OCI-LY3 (cell line): ENCODE data around the gene TGM3.

Experiments
- H2AFZ ChIP-seq: fragments of 200-600, 300-600 bp; shearing (Covaris generic); 2 replicates; pipeline ENCODE4 v1.6.0; 2014; ENCODE audit warnings: antibody characterized with exemption, low read depth, low read length
- H3K27ac ChIP-seq: fragments of 200-600, 300-600 bp; sonication (generic); 2 replicates; pipeline ENCODE4 v1.5.1; 2014; ENCODE audit warnings: mild to moderate bottlenecking, low read length, moderate library complexity, mixed read lengths
- H3K27me3 ChIP-seq: fragments of 200-600, 300-600 bp; sonication (generic); 2 replicates; pipeline ENCODE4 v1.6.1; 2014; ENCODE audit warnings: low read depth, low read length, mixed read lengths
- H3K36me3 ChIP-seq: fragments of 200-600, 300-600 bp; sonication (generic); replicated peaks from 2 replicates; pipeline ENCODE3; 2014; ENCODE audit warnings: low read depth, low read length, mixed read lengths
- H3K4me1 ChIP-seq: fragments of 300-600, 200-600 bp; sonication (generic); 2 replicates; pipeline ENCODE4 v1.6.1; 2014; ENCODE audit warnings: low read length, mixed read lengths
- H3K4me2 ChIP-seq: fragments of 200-600, 300-600 bp; sonication (generic); 2 replicates; pipeline ENCODE4 v1.6.1; 2014; ENCODE audit warnings: low read length, mixed read lengths
- H3K4me3 ChIP-seq: fragments of 300-600, 200-600 bp; sonication (generic); 2 replicates; pipeline ENCODE4 v1.5.1; 2014; ENCODE audit warnings: antibody characterized with exemption, mild to moderate bottlenecking, low read length, moderate library complexity
- H3K79me2 ChIP-seq: fragments of 300-600, 200-600 bp; shearing (Covaris generic); 2 replicates; pipeline ENCODE4 v1.6.1; 2014; ENCODE audit warnings: mild to moderate bottlenecking, low read length, mixed read lengths
- H3K9ac ChIP-seq: fragments of 300-600, 200-600 bp; shearing (Covaris generic); 2 replicates; pipeline ENCODE4 v1.6.0; 2014; ENCODE audit warnings: mild to moderate bottlenecking, low read length, moderate library complexity
- H3K9me3 ChIP-seq: fragments of 200-600, 300-600 bp; shearing (Covaris generic); 2 replicates; pipeline ENCODE4 v1.6.1; 2014; ENCODE audit warnings: low read length, mixed read lengths; ENCODE audit not compliant: insufficient read depth
- H4K20me1 ChIP-seq: fragments of 200-600, 300-600 bp; sonication (generic); 2 replicates; pipeline ENCODE4 v1.6.1; 2016; ENCODE audit warnings: low read length, mixed read lengths; ENCODE audit not compliant: insufficient read depth
- EZH2phosphoT487 ChIP-seq: fragments of 200-600 bp; shearing (Covaris generic); IDR thresholded peaks from 2 replicates; pipeline ENCODE4 v1.6.1; 2018; ENCODE audit warnings: antibody characterized with exemption, mixed run types, low read depth
- TF ChIP-seq, protein P1 (sequence below): fragments of 200-600, 300-600 bp; sonication (generic); IDR thresholded peaks from 2 replicates; pipeline ENCODE4 v1.5.1; 2014; ENCODE audit warnings: antibody characterized with exemption, low read length, low read depth

TGM3 gene, protein sequence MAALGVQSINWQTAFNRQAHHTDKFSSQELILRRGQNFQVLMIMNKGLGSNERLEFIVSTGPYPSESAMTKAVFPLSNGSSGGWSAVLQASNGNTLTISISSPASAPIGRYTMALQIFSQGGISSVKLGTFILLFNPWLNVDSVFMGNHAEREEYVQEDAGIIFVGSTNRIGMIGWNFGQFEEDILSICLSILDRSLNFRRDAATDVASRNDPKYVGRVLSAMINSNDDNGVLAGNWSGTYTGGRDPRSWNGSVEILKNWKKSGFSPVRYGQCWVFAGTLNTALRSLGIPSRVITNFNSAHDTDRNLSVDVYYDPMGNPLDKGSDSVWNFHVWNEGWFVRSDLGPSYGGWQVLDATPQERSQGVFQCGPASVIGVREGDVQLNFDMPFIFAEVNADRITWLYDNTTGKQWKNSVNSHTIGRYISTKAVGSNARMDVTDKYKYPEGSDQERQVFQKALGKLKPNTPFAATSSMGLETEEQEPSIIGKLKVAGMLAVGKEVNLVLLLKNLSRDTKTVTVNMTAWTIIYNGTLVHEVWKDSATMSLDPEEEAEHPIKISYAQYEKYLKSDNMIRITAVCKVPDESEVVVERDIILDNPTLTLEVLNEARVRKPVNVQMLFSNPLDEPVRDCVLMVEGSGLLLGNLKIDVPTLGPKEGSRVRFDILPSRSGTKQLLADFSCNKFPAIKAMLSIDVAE

DNA sequence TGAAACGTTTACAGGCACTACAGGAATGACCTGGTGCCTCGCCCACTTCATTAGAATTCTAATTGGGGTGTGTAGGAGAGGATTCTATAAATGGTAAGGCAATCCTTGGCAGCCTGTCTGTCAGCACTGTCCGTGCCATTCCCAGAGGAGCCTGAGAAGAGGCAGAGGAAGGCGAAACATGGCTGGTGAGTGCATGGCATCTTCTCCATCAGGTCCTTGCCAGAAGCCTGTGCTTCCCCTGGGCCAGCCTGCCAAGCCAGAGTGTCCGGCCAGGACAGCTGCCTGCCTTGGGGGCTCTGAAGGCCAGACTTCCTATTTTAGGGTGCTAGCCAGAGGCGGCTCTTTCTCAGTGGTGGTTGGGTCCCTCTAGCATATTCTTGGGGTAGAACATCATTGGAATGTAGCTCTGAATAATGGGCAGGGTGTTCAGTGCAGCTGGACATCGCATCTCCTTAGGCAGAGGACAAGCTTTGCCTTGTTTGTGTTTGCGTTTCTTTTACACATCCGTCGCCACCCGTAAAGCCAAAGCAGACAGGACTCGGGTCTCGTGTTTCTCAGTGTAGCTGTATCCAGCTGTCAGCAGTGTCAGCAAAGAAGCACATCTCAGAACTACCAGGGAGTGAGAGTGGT lies at the start of gene TGM3:
Gene TGM3, plus strand, starts transcription at position 116 of the 630 bp plus-strand sequence. Its CDS starts 63 bp downstream, at position 179.
- peaks cover 69% of the 10 kb centered on the region for H3K4me1 ChIP-seq
- peak within 1 kb of the TSS; percentile 8; the same call in 1 of the 2 replicates for H3K27ac ChIP-seq
- H4K20me1 ChIP-seq: no peaks in the 10 kb centered on the region
- H3K36me3 ChIP-seq: no peaks in the 10 kb centered on the region
- no peaks in the 10 kb centered on the region for H3K9me3 ChIP-seq
- TF ChIP-seq, protein P1, sequence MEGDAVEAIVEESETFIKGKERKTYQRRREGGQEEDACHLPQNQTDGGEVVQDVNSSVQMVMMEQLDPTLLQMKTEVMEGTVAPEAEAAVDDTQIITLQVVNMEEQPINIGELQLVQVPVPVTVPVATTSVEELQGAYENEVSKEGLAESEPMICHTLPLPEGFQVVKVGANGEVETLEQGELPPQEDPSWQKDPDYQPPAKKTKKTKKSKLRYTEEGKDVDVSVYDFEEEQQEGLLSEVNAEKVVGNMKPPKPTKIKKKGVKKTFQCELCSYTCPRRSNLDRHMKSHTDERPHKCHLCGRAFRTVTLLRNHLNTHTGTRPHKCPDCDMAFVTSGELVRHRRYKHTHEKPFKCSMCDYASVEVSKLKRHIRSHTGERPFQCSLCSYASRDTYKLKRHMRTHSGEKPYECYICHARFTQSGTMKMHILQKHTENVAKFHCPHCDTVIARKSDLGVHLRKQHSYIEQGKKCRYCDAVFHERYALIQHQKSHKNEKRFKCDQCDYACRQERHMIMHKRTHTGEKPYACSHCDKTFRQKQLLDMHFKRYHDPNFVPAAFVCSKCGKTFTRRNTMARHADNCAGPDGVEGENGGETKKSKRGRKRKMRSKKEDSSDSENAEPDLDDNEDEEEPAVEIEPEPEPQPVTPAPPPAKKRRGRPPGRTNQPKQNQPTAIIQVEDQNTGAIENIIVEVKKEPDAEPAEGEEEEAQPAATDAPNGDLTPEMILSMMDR: no peak
- TF ChIP-seq EZH2phosphoT487: no peak
- no peak within 1 kb of the TSS for H3K4me3 ChIP-seq
- no peak within 1 kb of the TSS for H3K9ac ChIP-seq
- no peaks in the 10 kb centered on the region for H3K27me3 ChIP-seq
- no peaks in the 10 kb centered on the region for H3K79me2 ChIP-seq
- H2AFZ ChIP-seq: peak within 1 kb of the TSS; percentile 55; the same call in 1 of the 2 replicates
- H3K4me2 ChIP-seq: peak within 1 kb of the TSS; percentile 15; the same call in 1 of the 2 replicates

DNA sequence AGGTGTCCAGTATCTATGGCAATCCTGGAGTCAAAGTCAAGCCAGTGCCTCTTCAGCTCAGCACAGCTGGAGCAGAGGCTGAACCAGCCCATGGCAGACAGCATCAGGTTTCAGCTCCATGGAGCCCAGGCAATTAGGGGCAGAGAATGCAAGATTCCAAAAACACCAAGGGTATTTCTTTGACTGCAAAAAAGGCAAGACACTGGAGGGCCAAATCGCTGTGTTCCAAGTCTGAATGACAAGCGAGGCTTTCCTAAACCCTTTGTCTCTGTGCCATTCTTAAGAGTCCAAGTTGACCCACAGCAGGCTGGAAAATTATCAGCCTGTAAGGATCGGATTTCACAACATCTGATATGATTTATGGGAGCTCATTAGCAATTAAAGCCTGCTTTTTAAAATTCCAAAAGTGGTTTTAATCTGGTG lies 49.7 kb upstream of the TGM3 start:
- no peak overlapping the region for H3K9ac ChIP-seq
- H3K79me2 ChIP-seq: no peaks in the 10 kb centered on the region
- no peaks in the 10 kb centered on the region for H4K20me1 ChIP-seq
- no peaks in the 10 kb centered on the region for H3K27me3 ChIP-seq
- no peaks in the 10 kb centered on the region for H3K36me3 ChIP-seq
- no peak for TF ChIP-seq EZH2phosphoT487
- TF ChIP-seq, protein P1: no peak
- peaks cover 17% of the 10 kb centered on the region for H3K4me1 ChIP-seq
- H2AFZ ChIP-seq: no peak overlapping the region
- no peak overlapping the region for H3K4me2 ChIP-seq
- no peak overlapping the region for H3K4me3 ChIP-seq
- H3K27ac ChIP-seq: no peak overlapping the region
- no peaks in the 10 kb centered on the region for H3K9me3 ChIP-seq

DNA sequence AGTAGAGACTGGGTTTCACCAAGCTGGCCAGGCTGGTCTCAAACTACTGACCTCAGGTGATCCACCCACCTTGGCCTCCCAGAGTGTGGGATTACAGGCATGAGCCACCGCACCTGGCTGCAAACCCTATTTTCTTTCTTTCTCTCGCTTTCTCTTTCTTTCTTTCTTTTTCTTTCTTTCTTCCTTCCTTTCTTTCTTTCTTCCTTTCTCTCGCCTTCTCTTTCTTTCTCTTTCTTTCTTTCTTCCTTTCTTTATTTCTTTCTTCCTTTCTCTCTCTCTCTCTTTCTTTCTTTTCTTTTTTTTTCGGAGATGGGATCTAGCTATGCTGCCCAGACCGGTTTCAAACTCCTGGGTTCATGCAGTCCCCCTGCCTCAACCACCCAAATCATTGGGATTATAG lies 47.0 kb upstream of the TGM3 start:
- no peaks in the 10 kb centered on the region for H3K36me3 ChIP-seq
- no peaks in the 10 kb centered on the region for H4K20me1 ChIP-seq
- no peaks in the 10 kb centered on the region for H3K79me2 ChIP-seq
- H3K9ac ChIP-seq: no peak overlapping the region
- TF ChIP-seq EZH2phosphoT487: no peak
- TF ChIP-seq, protein P1: no peak
- no peak overlapping the region for H3K4me2 ChIP-seq
- H2AFZ ChIP-seq: no peak overlapping the region
- H3K4me1 ChIP-seq: peaks cover 17% of the 10 kb centered on the region
- H3K27ac ChIP-seq: no peak overlapping the region
- no peak overlapping the region for H3K4me3 ChIP-seq
- no peaks in the 10 kb centered on the region for H3K9me3 ChIP-seq
- H3K27me3 ChIP-seq: no peaks in the 10 kb centered on the region

DNA sequence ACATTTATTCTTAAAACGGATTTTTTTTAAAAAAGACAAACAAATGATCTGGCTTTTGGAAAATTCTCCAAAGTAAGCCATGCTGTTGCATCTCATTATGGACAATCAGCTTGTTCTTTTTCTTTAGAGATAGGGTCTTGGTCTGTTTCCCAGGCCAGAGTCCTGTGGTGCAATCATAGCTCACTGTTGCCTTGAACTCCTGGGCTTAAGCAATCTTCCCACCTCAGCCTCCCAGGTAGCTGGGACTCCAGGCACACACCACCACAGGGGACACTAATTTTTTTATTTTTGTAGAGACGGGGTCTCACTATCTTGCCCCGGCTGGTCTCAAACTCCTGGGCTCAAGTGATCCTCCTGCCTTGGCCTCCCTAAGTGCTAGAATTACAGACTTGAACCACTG lies 45.9 kb upstream of the TGM3 start:
- no peaks in the 10 kb centered on the region for H3K36me3 ChIP-seq
- no peaks in the 10 kb centered on the region for H3K27me3 ChIP-seq
- no peak overlapping the region for H3K4me3 ChIP-seq
- H2AFZ ChIP-seq: no peak overlapping the region
- no peak overlapping the region for H3K9ac ChIP-seq
- no peak overlapping the region for H3K4me2 ChIP-seq
- no peaks in the 10 kb centered on the region for H3K9me3 ChIP-seq
- no peak for TF ChIP-seq EZH2phosphoT487
- H3K79me2 ChIP-seq: no peaks in the 10 kb centered on the region
- H3K4me1 ChIP-seq: peaks cover 13% of the 10 kb centered on the region
- H3K27ac ChIP-seq: no peak overlapping the region
- no peaks in the 10 kb centered on the region for H4K20me1 ChIP-seq
